Astrocyte (in vitro differentiated cells and primary cell): ENCODE results near the gene TFAM.

ENCODE experiments used
- EZH2 ChIP-seq: IDR thresholded peaks from 2 replicates; pipeline ENCODE4 v1.6.1; 2012; ENCODE audit warnings: mild to moderate bottlenecking, low read length, inconsistent platforms; ENCODE audit not compliant: insufficient read depth
- TF ChIP-seq, protein P1 (sequence below): IDR thresholded peaks from 2 replicates; pipeline ENCODE4 v1.5.1; 2011; ENCODE audit warnings: low read depth, mild to moderate bottlenecking, inconsistent platforms, low read length, moderate library complexity; ENCODE audit not compliant: insufficient read depth

GRCh38 chr10:58438986-58439385 is 53.8 kb downstream of the TFAM start:
- TF ChIP-seq, protein P1, sequence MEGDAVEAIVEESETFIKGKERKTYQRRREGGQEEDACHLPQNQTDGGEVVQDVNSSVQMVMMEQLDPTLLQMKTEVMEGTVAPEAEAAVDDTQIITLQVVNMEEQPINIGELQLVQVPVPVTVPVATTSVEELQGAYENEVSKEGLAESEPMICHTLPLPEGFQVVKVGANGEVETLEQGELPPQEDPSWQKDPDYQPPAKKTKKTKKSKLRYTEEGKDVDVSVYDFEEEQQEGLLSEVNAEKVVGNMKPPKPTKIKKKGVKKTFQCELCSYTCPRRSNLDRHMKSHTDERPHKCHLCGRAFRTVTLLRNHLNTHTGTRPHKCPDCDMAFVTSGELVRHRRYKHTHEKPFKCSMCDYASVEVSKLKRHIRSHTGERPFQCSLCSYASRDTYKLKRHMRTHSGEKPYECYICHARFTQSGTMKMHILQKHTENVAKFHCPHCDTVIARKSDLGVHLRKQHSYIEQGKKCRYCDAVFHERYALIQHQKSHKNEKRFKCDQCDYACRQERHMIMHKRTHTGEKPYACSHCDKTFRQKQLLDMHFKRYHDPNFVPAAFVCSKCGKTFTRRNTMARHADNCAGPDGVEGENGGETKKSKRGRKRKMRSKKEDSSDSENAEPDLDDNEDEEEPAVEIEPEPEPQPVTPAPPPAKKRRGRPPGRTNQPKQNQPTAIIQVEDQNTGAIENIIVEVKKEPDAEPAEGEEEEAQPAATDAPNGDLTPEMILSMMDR = no peak
- no peak for TF ChIP-seq EZH2
